Stimulated activated CD4-positive, alpha-beta T cell treated with anti-CD3 and anti-CD28 coated beads, Interleukin-4, amount 100 ng/mL, for 48 hours (primary cell): Measurements from ENCODE around the gene MARCHF6.
"Not testable (repeated sequence)": the region's sequence is repeated elsewhere in the genome, so short reads cannot be mapped to it uniquely, and the experiment has no call there.

Experiments
- DNase-seq, 2 donors: peaks; one replicate each; pipeline ENCODE4 v3.0.0-alpha.2; 2020; ENCODE audit warnings: low read depth in 2 of 2

MARCHF6 gene

DNA sequence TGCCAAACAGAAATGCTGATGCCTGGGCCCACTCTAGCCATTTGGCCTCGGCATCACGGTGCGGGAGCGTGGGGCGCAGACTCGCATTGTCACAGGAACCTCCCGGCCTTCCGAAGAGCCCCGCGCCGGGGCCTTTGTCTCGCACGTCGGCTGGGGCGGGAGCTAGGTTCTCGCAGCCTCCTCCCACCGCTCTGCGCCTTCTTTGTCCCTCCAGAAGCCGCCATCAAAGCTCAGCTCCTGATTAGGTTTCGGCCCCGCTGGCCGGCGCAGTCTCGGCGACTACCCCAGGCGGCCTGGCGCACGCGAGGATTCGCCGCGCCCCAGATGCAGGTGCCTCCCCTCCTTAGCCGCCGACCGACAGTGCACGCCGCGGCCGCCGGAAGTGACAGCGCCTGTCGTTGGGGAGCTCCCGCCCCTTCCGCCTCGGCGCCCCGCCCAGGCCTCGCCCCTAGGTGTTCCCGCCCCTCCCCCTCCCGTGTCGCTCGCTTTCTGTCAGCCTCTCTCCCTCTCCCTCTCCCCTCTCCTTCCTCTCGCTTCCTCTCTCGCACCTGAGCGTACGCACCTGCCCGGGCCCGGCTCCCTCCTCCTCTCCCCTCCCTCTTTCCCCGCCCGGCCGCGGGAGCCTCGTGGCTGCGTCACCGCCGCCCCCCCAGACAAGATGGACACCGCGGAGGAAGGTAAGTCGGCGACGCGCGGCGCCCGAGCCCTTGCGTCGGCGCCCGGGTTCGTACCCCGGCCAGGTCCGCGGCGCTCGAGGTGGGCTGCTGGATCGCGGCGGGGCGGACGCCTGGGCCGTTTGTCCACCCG is at the start of gene MARCHF6:
TSS of gene MARCHF6 (plus strand) at position 455 of the 807 bp plus-strand sequence. CDS start at position 659, 204 bp downstream.
- peak; percentile 94 to 95 for DNase-seq

GRCh38 chr5:10303699-10304170 is 49.8 kb upstream of the MARCHF6 start:
- no peak for DNase-seq

DNA sequence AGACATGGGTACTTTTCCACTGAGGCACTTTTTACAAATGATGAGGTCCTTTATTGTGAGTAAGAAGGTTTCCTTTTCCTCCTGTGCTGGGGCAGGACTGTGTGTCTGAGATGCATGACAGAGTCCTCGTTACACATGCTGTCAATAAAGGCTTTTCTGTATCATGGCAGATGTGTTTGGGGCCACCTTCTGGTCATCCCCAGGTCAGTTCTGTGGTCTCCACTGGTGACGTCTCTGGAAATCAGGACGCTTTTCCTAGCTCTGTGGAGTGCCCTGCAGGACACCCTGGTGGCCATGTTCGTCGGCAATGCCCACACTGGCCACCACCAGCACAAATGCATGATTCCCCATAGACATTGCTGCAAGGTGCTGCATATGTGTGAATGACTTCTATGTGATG is 48.6 kb upstream of the MARCHF6 start:
- no peak for DNase-seq

- DNase-seq, result no peak
Measured at GRCh38 chr5:10306114-10306513, 47.4 kb upstream of the MARCHF6 start.

GRCh38 chr5:10306806-10307205 is 46.7 kb upstream of the MARCHF6 start:
- no peak for DNase-seq

DNA sequence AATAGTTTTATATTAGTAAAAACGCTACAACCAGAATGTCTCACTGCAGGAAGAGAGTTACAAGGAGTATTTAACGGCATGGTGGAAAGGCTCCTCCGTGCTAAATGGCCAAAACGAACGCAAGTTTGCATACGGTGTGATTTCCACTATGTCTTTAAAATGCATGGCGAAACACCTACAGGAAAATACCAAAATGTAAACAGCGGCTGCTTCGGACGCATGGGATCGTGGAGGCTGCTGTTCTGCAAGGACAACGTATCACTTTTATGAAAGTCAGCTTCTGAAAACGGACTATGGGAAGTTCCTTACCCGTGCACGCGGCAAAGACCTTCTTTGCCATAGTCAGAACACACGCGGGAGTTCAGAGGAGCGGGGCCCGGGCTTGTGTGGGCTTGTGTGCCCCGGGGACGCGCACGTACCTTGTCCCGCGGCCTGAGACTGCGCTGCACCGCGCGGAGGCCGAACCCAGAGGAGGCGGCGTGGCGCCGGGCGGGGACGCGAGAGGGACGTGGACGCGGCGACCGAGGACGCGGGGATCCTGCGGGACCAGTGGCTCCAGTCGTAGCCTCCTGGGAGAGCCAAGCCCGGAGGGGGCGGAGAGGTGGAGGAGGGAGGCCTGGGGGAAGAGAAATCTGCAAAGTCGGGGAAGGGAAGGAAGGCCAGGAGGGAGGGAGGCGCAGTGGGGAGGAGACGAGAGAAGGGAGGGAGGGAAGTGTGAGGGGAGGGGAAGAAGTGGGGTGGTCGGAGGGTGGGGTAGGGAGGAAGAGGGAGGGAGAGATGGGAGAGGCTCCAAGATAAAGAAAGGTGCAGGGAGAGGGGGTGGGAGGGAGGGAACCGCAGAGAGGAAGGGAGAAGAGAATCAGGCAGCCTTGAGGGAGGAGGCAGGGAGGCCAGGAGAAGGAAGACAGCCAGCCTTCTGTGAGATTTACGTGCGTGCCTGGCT is 46.0 kb upstream of the MARCHF6 start, which contains the start of gene CMBL:
TSS of gene CMBL (minus strand) at position 697 of the 943 bp plus-strand sequence. CDS start 17,140 bp downstream, outside the sequence.
- DNase-seq, result peak in 1 of 2 donors; percentile 12

GRCh38 chr5:10308844-10309243 is 44.7 kb upstream of the MARCHF6 start:
- DNase-seq, result no peak

- DNase-seq, result no peak
Measured at GRCh38 chr5:10310066-10310779, 43.3 kb upstream of the MARCHF6 start.

GRCh38 chr5:10310835-10311570 is 42.5 kb upstream of the MARCHF6 start:
- DNase-seq, result not testable (repeated sequence)

GRCh38 chr5:10311595-10312425 is 41.7 kb upstream of the MARCHF6 start:
- DNase-seq, result no peak

DNA sequence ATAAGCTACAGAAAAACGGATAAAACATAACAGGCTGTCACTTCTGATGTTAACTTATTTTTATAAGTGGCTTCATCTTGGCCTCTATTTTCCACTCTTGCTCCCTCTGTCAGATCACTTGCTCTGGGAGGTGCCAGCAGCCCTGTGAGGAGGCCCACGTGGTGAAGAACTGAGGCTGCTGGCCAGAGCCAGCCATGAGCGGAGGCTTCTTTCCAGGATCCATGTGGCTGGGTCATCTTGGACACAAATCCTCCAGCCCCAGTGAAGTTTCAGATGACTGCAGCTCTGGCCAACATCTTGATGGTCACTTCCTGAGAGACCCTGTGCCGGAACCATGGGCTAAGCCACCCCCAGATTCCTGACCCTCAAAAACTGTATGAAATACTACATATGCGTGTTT is 38.3 kb upstream of the MARCHF6 start:
- no peak for DNase-seq

- DNase-seq, result no peak
Measured at GRCh38 chr5:10315824-10316509, 37.5 kb upstream of the MARCHF6 start.

DNA sequence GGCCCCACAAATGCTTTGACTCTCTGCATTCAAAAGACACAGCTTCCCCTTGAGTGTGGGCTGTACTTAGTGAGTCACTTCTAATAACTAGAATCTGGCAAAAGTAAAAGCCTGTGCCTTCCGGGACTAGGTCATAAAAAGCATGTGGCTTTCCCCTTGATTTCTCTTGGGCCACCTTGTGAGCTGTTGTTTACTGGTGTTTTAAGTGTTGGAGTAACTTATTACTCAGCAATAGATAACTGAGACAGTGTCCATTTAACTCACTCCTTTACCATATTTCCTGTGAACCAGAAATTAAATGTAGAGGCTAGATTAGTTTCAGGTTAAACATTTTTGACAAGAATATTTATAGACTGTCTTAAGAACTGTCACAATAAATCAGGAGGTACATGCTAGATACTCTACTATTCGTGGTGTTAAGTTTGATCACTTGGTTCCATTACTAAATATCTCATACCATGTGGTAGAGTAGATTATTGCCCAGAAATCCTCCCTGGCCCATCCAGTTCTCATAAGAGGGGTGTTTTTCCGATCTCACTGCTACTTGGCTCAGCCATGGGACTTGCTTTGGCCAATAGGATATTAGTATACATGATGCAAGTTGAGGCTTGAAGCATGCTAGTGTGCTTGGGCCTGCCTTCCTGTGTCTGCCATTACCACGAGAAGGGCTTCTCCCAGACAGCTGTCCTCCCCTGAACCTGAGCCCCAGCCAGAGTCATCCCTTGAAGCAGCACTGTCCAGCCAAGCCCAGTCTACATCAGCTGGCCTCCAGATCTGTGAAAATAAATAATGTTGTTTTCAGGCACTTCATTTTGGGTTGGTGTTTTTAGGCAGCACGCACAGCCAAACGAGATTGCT is 35.4 kb upstream of the MARCHF6 start:
- no peak for DNase-seq

GRCh38 chr5:10319202-10319851 is 34.2 kb upstream of the MARCHF6 start:
- no peak for DNase-seq

- DNase-seq, result no peak
Measured at GRCh38 chr5:10320793-10321192, 32.7 kb upstream of the MARCHF6 start.

- DNase-seq, result no peak
Measured at GRCh38 chr5:10321882-10322281, 31.6 kb upstream of the MARCHF6 start.

DNA sequence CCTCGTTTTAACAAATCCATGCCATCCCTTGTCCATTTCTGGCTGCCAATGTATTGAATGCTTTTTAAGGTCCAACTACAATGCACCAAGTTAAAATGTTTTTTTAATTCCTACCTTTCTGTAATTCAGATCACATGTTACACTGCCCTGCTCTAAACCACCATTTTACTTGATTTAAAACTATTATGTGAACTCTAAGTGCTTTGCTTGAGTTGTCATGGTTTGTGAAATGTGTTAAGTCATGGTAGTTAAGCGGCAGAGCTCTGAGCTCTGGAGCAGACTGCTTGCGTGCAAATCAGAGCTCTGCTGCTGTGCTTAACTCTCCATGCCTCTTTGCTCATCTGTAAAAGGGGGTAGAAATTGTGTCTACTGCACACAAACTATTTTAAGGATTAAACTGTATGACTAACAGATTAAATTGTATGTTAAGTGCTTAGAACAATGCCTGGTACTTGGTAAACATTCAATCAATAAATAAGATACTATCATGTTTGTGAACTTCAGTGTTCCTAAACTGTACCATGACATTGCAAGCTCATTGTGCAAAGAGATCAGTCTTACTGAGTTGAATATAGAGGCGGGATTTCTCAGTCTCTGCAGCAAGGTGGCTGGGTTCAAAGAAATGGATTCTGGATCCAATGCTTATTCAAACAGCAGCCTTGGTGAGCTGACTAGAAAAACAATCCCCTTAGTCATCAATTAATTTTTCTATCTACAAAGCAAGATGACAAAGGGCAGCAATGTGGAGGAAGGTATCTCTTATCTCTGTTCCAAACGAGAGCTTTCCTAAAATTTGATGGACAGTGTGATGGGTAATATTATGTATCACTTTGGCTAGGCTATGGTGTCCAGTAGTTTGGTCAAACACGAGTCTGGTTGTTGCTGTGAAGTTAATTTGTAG is 29.7 kb upstream of the MARCHF6 start:
- DNase-seq, result no peak
